Measurements from ENCODE around the gene KCND2. TPM values are rescaled to one million over a fixed set of nuclear protein-coding genes. Genes with fewer than 3 reads are reported as not detected.

KCND2 gene
- total and polyA plus RNA-seq, 2 of the 8 experiments (the other 6 are each of a cell fraction or from before 2014, with no cell fraction given), result 4.6 to 7.7 TPM

DNA sequence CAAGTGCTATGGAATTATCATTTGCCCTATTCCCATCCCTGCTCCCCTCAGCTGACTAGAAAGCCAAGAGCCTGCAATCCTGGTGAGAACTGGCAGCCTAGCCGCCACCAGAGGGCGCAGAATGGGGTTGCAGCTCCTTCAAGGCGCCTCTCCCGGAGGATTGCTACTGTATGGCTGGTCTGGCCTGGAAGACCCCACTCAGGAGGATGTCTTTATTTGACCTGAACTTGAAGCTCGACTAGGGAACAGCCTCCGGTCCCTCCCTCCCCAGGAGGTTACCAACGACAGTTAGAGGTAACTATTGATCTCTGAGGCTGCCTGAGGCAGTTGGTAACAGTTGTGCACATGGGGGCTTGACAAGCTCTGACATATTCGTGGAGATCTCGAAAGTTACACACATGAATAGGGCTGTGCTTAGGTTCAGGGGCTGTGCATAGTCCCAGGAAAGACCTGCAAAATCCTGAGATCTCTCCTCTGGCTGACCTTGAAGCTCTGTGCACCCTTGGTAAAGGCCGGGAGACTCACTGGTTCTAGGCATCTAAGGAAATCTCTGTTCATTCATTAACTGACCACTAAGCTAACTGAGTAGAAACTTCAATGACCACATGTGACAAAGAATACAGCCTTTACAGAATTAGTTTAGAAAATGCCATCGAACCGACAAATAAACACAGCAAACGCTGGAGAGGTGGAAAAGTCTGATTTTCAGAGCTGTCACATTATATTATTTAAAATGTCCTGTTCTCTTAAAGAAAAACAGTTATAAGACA lies 519.3 kb downstream of the KCND2 start (continued):
- TF ChIP-seq, protein P1, sequence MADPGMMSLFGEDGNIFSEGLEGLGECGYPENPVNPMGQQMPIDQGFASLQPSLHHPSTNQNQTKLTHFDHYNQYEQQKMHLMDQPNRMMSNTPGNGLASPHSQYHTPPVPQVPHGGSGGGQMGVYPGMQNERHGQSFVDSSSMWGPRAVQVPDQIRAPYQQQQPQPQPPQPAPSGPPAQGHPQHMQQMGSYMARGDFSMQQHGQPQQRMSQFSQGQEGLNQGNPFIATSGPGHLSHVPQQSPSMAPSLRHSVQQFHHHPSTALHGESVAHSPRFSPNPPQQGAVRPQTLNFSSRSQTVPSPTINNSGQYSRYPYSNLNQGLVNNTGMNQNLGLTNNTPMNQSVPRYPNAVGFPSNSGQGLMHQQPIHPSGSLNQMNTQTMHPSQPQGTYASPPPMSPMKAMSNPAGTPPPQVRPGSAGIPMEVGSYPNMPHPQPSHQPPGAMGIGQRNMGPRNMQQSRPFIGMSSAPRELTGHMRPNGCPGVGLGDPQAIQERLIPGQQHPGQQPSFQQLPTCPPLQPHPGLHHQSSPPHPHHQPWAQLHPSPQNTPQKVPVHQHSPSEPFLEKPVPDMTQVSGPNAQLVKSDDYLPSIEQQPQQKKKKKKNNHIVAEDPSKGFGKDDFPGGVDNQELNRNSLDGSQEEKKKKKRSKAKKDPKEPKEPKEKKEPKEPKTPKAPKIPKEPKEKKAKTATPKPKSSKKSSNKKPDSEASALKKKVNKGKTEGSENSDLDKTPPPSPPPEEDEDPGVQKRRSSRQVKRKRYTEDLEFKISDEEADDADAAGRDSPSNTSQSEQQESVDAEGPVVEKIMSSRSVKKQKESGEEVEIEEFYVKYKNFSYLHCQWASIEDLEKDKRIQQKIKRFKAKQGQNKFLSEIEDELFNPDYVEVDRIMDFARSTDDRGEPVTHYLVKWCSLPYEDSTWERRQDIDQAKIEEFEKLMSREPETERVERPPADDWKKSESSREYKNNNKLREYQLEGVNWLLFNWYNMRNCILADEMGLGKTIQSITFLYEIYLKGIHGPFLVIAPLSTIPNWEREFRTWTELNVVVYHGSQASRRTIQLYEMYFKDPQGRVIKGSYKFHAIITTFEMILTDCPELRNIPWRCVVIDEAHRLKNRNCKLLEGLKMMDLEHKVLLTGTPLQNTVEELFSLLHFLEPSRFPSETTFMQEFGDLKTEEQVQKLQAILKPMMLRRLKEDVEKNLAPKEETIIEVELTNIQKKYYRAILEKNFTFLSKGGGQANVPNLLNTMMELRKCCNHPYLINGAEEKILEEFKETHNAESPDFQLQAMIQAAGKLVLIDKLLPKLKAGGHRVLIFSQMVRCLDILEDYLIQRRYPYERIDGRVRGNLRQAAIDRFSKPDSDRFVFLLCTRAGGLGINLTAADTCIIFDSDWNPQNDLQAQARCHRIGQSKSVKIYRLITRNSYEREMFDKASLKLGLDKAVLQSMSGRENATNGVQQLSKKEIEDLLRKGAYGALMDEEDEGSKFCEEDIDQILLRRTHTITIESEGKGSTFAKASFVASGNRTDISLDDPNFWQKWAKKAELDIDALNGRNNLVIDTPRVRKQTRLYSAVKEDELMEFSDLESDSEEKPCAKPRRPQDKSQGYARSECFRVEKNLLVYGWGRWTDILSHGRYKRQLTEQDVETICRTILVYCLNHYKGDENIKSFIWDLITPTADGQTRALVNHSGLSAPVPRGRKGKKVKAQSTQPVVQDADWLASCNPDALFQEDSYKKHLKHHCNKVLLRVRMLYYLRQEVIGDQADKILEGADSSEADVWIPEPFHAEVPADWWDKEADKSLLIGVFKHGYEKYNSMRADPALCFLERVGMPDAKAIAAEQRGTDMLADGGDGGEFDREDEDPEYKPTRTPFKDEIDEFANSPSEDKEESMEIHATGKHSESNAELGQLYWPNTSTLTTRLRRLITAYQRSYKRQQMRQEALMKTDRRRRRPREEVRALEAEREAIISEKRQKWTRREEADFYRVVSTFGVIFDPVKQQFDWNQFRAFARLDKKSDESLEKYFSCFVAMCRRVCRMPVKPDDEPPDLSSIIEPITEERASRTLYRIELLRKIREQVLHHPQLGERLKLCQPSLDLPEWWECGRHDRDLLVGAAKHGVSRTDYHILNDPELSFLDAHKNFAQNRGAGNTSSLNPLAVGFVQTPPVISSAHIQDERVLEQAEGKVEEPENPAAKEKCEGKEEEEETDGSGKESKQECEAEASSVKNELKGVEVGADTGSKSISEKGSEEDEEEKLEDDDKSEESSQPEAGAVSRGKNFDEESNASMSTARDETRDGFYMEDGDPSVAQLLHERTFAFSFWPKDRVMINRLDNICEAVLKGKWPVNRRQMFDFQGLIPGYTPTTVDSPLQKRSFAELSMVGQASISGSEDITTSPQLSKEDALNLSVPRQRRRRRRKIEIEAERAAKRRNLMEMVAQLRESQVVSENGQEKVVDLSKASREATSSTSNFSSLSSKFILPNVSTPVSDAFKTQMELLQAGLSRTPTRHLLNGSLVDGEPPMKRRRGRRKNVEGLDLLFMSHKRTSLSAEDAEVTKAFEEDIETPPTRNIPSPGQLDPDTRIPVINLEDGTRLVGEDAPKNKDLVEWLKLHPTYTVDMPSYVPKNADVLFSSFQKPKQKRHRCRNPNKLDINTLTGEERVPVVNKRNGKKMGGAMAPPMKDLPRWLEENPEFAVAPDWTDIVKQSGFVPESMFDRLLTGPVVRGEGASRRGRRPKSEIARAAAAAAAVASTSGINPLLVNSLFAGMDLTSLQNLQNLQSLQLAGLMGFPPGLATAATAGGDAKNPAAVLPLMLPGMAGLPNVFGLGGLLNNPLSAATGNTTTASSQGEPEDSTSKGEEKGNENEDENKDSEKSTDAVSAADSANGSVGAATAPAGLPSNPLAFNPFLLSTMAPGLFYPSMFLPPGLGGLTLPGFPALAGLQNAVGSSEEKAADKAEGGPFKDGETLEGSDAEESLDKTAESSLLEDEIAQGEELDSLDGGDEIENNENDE (IDR thresholded peaks at IDR 0.05; ENCODE audit: insufficient replicate concordance, low read length), result peak; percentile 44
- TF ChIP-seq, protein P2, sequence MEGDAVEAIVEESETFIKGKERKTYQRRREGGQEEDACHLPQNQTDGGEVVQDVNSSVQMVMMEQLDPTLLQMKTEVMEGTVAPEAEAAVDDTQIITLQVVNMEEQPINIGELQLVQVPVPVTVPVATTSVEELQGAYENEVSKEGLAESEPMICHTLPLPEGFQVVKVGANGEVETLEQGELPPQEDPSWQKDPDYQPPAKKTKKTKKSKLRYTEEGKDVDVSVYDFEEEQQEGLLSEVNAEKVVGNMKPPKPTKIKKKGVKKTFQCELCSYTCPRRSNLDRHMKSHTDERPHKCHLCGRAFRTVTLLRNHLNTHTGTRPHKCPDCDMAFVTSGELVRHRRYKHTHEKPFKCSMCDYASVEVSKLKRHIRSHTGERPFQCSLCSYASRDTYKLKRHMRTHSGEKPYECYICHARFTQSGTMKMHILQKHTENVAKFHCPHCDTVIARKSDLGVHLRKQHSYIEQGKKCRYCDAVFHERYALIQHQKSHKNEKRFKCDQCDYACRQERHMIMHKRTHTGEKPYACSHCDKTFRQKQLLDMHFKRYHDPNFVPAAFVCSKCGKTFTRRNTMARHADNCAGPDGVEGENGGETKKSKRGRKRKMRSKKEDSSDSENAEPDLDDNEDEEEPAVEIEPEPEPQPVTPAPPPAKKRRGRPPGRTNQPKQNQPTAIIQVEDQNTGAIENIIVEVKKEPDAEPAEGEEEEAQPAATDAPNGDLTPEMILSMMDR (IDR thresholded peaks at IDR 0.05; ENCODE audit: control extremely low read depth in 1 of 3, insufficient read depth in 1 of 3, low read depth in 1 of 3, low read length in 3 of 3), result peak; percentile 92 to 97 (median 95)
